Neural cell (in vitro differentiated cells): ENCODE measurements around the gene ASTN1. TPM values are rescaled to one million over a fixed set of nuclear protein-coding genes. Genes with fewer than 3 reads are reported as not detected.

Experiments used
- H2AFZ ChIP-seq: fragments of 200-600, 300-800 bp; sonication (generic), shearing (Covaris generic); 2 replicates; pipeline ENCODE4 v1.6.0; 2014; ENCODE audit warnings: low read depth, mild to moderate bottlenecking, antibody characterized with exemption, low read length, moderate library complexity
- H3F3A ChIP-seq: fragments of 200-600 bp; shearing (Covaris generic); 2 replicates; pipeline ENCODE4 v1.6.1; 2016; ENCODE audit warnings: mild to moderate bottlenecking, moderate library complexity, mixed read lengths, antibody characterized with exemption, low read length; ENCODE audit not compliant: insufficient read depth, poor library complexity, severe bottlenecking
- H3K27ac ChIP-seq: fragments of 200-600, 300-800 bp; sonication (generic), shearing (Covaris generic); 2 replicates; pipeline ENCODE4 v1.5.1; 2014; ENCODE audit warnings: mild to moderate bottlenecking, low read length, moderate library complexity
- H3K27me3 ChIP-seq: fragments of 300-800, 200-600 bp; sonication (generic), shearing (Covaris generic); 2 replicates; pipeline ENCODE4 v1.6.0; 2014; ENCODE audit warnings: mild to moderate bottlenecking, low read depth, low read length, moderate library complexity; ENCODE audit not compliant: insufficient read depth
- H3K36me3 ChIP-seq: fragments of 300-800, 200-600 bp; sonication (generic), shearing (Covaris generic); 2 replicates; pipeline ENCODE4 v1.5.1; 2014; ENCODE audit warnings: mild to moderate bottlenecking, antibody characterized with exemption, low read length, moderate library complexity; ENCODE audit not compliant: insufficient read depth
- H3K4me2 ChIP-seq: fragments of 300-800, 200-600 bp; sonication (generic), shearing (Covaris generic); 2 replicates; pipeline ENCODE4 v1.6.0; 2014; ENCODE audit warnings: mild to moderate bottlenecking, low read length
- H3K4me3 ChIP-seq: fragments of 300-800, 200-600 bp; sonication (generic), shearing (Covaris generic); 2 replicates; pipeline ENCODE4 v1.5.1; 2014; ENCODE audit warnings: mild to moderate bottlenecking, low read length, moderate library complexity
- H3K79me2 ChIP-seq: fragments of 200-600 bp; shearing (Covaris generic); replicated peaks from 2 replicates; pipeline ENCODE4 v1.6.0; 2014; ENCODE audit warnings: mild to moderate bottlenecking, low read length, moderate library complexity; ENCODE audit not compliant: insufficient read depth
- H3K9ac ChIP-seq: fragments of 300-800, 200-600 bp; sonication (generic), shearing (Covaris generic); 2 replicates; pipeline ENCODE4 v1.6.1; 2016; ENCODE audit warnings: mild to moderate bottlenecking, low read length, mixed read lengths
- H3K9me2 ChIP-seq: fragments of 200-600 bp; shearing (Covaris generic); 2 replicates; pipeline ENCODE4 v1.6.1; 2016; ENCODE audit warnings: mild to moderate bottlenecking, low read length, mixed read lengths; ENCODE audit not compliant: insufficient read depth
- H3K9me3 ChIP-seq: fragments of 200-600, 300-800 bp; sonication (generic), shearing (Covaris generic); 2 replicates; pipeline ENCODE4 v1.6.1; 2016; ENCODE audit warnings: mild to moderate bottlenecking, mixed run types, low read length, moderate library complexity, mixed read lengths
- H4K20me1 ChIP-seq: fragments of 200-600 bp; shearing (Covaris generic); 2 replicates; pipeline ENCODE4 v1.6.1; 2016; ENCODE audit warnings: mild to moderate bottlenecking, mixed run types; ENCODE audit not compliant: insufficient read depth
- EP300 ChIP-seq: fragments of 450-650 bp; conservative IDR thresholded peaks from 2 replicates; pipeline ENCODE4 v1.6.1; 2014; ENCODE audit warnings: antibody characterized with exemption, mild to moderate bottlenecking, moderate library complexity; ENCODE audit not compliant: poor library complexity, severe bottlenecking
- EZH2 ChIP-seq: fragments of 200-600, 300-800 bp; shearing (Covaris generic), sonication (generic); IDR thresholded peaks from 2 replicates; pipeline ENCODE4 v1.6.1; 2014; ENCODE audit warnings: antibody characterized with exemption, low read length, borderline replicate concordance, mild to moderate bottlenecking; ENCODE audit not compliant: insufficient read depth, poor library complexity, severe bottlenecking
- MXI1 ChIP-seq: fragments of 450-650 bp; conservative IDR thresholded peaks from 2 replicates; pipeline ENCODE4 v1.6.1; 2014; ENCODE audit warnings: antibody characterized with exemption, mild to moderate bottlenecking; ENCODE audit not compliant: poor library complexity, severe bottlenecking
- POLR2AphosphoS5 ChIP-seq: IDR thresholded peaks from 2 replicates; pipeline ENCODE4 v1.6.1; 2012
- RAD21 ChIP-seq: fragments of 450-650 bp; conservative IDR thresholded peaks from 2 replicates; pipeline ENCODE4 v1.6.1; 2014; ENCODE audit warnings: antibody characterized with exemption, mild to moderate bottlenecking, moderate library complexity
- SMC3 ChIP-seq: fragments of 450-650 bp; conservative IDR thresholded peaks from 2 replicates; pipeline ENCODE4 v1.6.1; 2014; ENCODE audit warnings: antibody characterized with exemption, mild to moderate bottlenecking, moderate library complexity; ENCODE audit not compliant: poor library complexity
- TAF1 ChIP-seq: IDR thresholded peaks from 2 replicates; pipeline ENCODE4 v1.6.1; 2012; ENCODE audit warnings: low read depth
- polyA plus RNA-seq: library from polyadenylated mRNA; depleted of rRNA; stranded (reverse); fragments of >200 nt; gene quantifications from 2 replicates; pipeline ENCODE4 v1.2.3, GENCODE V29; 2014
- TF ChIP-seq, protein P1 (sequence below): fragments of 450-650 bp; IDR thresholded peaks from 2 replicates; pipeline ENCODE4 v1.5.1; 2014; ENCODE audit warnings: antibody characterized with exemption, mild to moderate bottlenecking, moderate library complexity; ENCODE audit not compliant: poor library complexity, severe bottlenecking
- TF ChIP-seq, protein P2 (sequence below): IDR thresholded peaks from 2 replicates; pipeline ENCODE4 v1.6.1; 2012; ENCODE audit warnings: borderline replicate concordance

ASTN1 gene
- polyA plus RNA-seq, 1 donor from 2014 or later: 33.4 TPM

DNA sequence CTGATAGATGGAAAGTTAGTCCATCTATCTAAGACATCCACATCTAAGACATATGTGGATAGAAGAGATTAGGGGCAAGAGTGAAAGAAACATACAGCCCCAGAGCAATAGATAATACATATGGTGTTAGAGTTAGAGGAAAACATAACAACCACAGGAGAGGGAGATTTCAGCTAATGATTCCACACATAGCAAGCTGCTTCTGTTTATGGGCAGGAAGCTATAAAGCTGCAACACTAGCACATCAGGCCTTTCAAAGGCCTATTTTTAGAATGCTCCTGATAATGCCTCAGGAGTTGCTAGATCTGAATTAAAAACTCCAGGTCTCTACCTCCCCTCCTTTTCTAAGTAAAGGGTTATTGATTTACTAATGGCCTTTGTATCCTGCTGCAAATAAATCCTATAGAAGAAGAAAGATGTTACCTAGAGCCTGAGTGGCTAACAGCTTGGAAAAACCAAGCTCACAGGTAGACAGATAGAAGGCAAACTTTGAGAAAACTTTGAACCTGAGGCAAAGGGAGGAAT, 42.4 kb upstream of the ASTN1 start:
- TF ChIP-seq SMC3 (no peak), POLR2AphosphoS5 (peak; percentile 35), MXI1 (no peak)
- TF ChIP-seq, protein P1, sequence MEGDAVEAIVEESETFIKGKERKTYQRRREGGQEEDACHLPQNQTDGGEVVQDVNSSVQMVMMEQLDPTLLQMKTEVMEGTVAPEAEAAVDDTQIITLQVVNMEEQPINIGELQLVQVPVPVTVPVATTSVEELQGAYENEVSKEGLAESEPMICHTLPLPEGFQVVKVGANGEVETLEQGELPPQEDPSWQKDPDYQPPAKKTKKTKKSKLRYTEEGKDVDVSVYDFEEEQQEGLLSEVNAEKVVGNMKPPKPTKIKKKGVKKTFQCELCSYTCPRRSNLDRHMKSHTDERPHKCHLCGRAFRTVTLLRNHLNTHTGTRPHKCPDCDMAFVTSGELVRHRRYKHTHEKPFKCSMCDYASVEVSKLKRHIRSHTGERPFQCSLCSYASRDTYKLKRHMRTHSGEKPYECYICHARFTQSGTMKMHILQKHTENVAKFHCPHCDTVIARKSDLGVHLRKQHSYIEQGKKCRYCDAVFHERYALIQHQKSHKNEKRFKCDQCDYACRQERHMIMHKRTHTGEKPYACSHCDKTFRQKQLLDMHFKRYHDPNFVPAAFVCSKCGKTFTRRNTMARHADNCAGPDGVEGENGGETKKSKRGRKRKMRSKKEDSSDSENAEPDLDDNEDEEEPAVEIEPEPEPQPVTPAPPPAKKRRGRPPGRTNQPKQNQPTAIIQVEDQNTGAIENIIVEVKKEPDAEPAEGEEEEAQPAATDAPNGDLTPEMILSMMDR: no peak

DNA sequence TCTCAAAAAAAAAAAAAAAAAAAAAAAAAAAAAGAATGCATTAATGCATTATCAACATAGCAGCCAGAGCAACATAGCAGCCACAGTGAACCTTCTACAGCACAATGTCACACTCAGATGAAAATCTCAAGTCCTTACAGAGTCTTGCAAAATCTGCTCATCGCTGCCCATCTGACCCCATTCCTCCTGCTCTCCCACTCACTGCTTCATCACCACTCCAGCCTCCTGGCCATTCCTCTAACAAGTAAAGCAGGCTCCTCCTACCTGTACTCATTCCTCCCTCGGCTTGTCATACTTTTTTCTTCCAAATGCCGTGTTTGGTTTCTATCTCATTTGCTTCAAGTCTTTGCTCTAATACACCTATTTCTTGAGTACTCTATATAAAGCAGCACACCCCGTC, 35.8 kb upstream of the ASTN1 start:
- Histone ChIP-seq H3K9me2 (no peaks in the 10 kb centered on the region), H4K20me1 (no peaks in the 10 kb centered on the region), H3K9me3 (no peaks in the 10 kb centered on the region), H3F3A (no peaks in the 10 kb centered on the region), H3K36me3 (no peaks in the 10 kb centered on the region), H3K27me3 (no peaks in the 10 kb centered on the region), H2AFZ (no peak overlapping the region), H3K4me3 (no peak overlapping the region), H3K79me2 (no peaks in the 10 kb centered on the region), H3K9ac (no peak overlapping the region), H3K4me2 (no peak overlapping the region), H3K27ac (no peak overlapping the region)
- no peak for TF ChIP-seq SMC3
- no peak for TF ChIP-seq TAF1
- TF ChIP-seq, protein P1: no peak
- TF ChIP-seq MXI1: no peak
- TF ChIP-seq POLR2AphosphoS5: no peak
- no peak for TF ChIP-seq EP300
- TF ChIP-seq, protein P2, sequence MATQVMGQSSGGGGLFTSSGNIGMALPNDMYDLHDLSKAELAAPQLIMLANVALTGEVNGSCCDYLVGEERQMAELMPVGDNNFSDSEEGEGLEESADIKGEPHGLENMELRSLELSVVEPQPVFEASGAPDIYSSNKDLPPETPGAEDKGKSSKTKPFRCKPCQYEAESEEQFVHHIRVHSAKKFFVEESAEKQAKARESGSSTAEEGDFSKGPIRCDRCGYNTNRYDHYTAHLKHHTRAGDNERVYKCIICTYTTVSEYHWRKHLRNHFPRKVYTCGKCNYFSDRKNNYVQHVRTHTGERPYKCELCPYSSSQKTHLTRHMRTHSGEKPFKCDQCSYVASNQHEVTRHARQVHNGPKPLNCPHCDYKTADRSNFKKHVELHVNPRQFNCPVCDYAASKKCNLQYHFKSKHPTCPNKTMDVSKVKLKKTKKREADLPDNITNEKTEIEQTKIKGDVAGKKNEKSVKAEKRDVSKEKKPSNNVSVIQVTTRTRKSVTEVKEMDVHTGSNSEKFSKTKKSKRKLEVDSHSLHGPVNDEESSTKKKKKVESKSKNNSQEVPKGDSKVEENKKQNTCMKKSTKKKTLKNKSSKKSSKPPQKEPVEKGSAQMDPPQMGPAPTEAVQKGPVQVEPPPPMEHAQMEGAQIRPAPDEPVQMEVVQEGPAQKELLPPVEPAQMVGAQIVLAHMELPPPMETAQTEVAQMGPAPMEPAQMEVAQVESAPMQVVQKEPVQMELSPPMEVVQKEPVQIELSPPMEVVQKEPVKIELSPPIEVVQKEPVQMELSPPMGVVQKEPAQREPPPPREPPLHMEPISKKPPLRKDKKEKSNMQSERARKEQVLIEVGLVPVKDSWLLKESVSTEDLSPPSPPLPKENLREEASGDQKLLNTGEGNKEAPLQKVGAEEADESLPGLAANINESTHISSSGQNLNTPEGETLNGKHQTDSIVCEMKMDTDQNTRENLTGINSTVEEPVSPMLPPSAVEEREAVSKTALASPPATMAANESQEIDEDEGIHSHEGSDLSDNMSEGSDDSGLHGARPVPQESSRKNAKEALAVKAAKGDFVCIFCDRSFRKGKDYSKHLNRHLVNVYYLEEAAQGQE: no peak
- TF ChIP-seq EZH2: no peak
- no peak for TF ChIP-seq RAD21

More for the DNA sequence above, 42.4 kb upstream of the ASTN1 start:
- Histone ChIP-seq H3K4me2 (no peak overlapping the region), H3K9me2 (no peaks in the 10 kb centered on the region), H3K27me3 (no peaks in the 10 kb centered on the region), H3K4me3 (no peak overlapping the region), H3K9me3 (no peaks in the 10 kb centered on the region), H3K27ac (peak overlapping the region; percentile 16), H4K20me1 (no peaks in the 10 kb centered on the region), H3F3A (no peaks in the 10 kb centered on the region), H2AFZ (no peak overlapping the region), H3K36me3 (no peaks in the 10 kb centered on the region), H3K9ac (no peak overlapping the region), H3K79me2 (no peaks in the 10 kb centered on the region)
